PFSK-1 (cell line): Measurements from ENCODE around the gene FBXO27.

ENCODE experiments used
- FOXP2 ChIP-seq: optimal IDR thresholded peaks from 2 replicates; pipeline ENCODE3; 2011; ENCODE audit warnings: borderline replicate concordance, control low read depth, inconsistent platforms; ENCODE audit not compliant: insufficient read depth; ENCODE audit errors: extremely low read length, extremely low read depth
- POLR2AphosphoS5 ChIP-seq: IDR thresholded peaks from 2 replicates; pipeline ENCODE4 v1.6.1; 2012; ENCODE audit warnings: low read depth, mild to moderate bottlenecking, control low read depth, low read length, moderate library complexity
- TAF1 ChIP-seq: IDR thresholded peaks from 2 replicates; pipeline ENCODE4 v1.6.1; 2012; ENCODE audit warnings: low read length, control low read depth, borderline replicate concordance; ENCODE audit not compliant: insufficient read depth

DNA sequence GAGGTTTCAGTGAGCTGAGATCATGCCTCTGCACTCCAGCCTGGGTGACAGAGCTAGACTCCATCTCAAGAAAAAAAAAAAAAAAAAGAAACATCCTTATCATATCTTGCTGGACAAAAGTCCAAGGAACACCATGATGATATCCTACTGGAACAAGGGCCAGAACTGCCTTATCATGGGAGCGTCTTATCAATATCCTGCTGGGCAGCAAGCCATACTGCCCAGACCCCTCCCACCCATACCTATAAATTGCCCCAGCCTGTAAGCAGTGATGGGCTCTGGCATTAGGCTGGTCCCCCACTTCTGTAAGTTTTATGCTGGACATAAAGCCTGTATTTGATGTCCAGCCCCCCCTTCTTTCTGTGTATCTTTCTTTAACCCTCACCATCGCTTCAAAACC, 14.7 kb upstream of the FBXO27 start:
- TF ChIP-seq POLR2AphosphoS5 (no peak), TAF1 (no peak), FOXP2 (no peak)
